Prostate gland (tissue), 2 donors: Measurements from ENCODE around the gene NTM. TPM values are rescaled to one million over a fixed set of nuclear protein-coding genes. Genes with fewer than 3 reads are reported as not detected.

Source experiments
- DNase-seq: peaks from one replicate; pipeline ENCODE4 v3.0.0-alpha.2; 2019; ENCODE audit warnings: low spot score
- H3K27ac ChIP-seq, 2 donors: fragments of 200-600 bp; sonication (generic); 2 replicates each; pipeline ENCODE4 v1.5.1; 2017 to 2019
- H3K27me3 ChIP-seq: fragments of 200-600 bp; sonication (generic); replicated peaks from 2 replicates; pipeline ENCODE4 v1.5.1; 2019; ENCODE audit not compliant: insufficient read depth
- H3K36me3 ChIP-seq, 2 donors: fragments of 200-600 bp; sonication (generic); 1 replicate in 1 of 2; 2 replicates in 1 of 2; pipeline versions ENCODE4 v1.5.1 to v1.8.1; 2017 to 2019
- H3K4me1 ChIP-seq: fragments of 200-600 bp; sonication (generic); replicated peaks from 2 replicates; pipeline ENCODE4 v1.5.1; 2019
- H3K4me3 ChIP-seq, 2 donors: fragments of 200-600 bp; sonication (generic); 2 replicates each; pipeline ENCODE4 v1.5.1; 2017 to 2019
- H3K9me3 ChIP-seq: fragments of 200-600 bp; sonication (generic); 2 replicates; pipeline ENCODE4 v1.5.1; 2017
- CTCF ChIP-seq, 4 experiments: fragments of 200-600 bp in 2 of 4; fragments of 450-650 bp in 2 of 4; sonication (generic) in 2 of 4; IDR thresholded peaks; 1 replicate in 3 of 4; 2 replicates in 1 of 4; pipeline ENCODE4 v1.5.1; 2016 to 2019; ENCODE audit warnings: antibody characterized with exemption in 4 of 4, mild to moderate bottlenecking in 2 of 4, moderate library complexity in 2 of 4
- POLR2A ChIP-seq: fragments of 450-650 bp; IDR thresholded peaks from one replicate; pipeline ENCODE4 v1.6.1; 2016; ENCODE audit warnings: antibody characterized with exemption, mild to moderate bottlenecking
- POLR2AphosphoS5 ChIP-seq: sonication (generic); formaldehyde crosslinking; IDR thresholded peaks from one replicate; pipeline ENCODE4 v1.6.1; 2017; ENCODE audit warnings: antibody characterized with exemption
- WGBS: methylation state at CpG from one replicate; pipeline ENCODE4 v1.1.5; 2018; 5-methylcytosine and 5-hydroxymethylcytosine counted together
- intact Hi-C: fragments of 100-400 bp; cut with DNase I; formaldehyde crosslinking; loops from one replicate; pipeline ENCODE4 v1.14.2; 2022
- total RNA-seq, 2 donors: library from RNA; depleted of rRNA; stranded (reverse); fragments of >200 nt; gene quantifications; one replicate each; pipeline ENCODE4 v1.1.0, GENCODE V29; 2016

Gene NTM
- total RNA-seq, 2 donors from 2014 or later = 7.4 TPM; not detected in 1

GRCh38 chr11:131756479-131757110 is 386.2 kb downstream of the NTM start:
- intact Hi-C loops = no loop called here

GRCh38 chr11:131758726-131759125 is 388.3 kb downstream of the NTM start:
- DNase-seq = no peak
- no peaks in the 10 kb centered on the region for H3K9me3 ChIP-seq
- TF ChIP-seq POLR2AphosphoS5 = no peak
- TF ChIP-seq POLR2A = no peak
- no peak for TF ChIP-seq CTCF (IDR thresholded peaks at IDR 0.05)
- H3K4me3 ChIP-seq = no peak overlapping the region
- intact Hi-C loops = no loop called here
- no peak overlapping the region for H3K27ac ChIP-seq
- 93% methylated on average over 7 of the region's 7 CpGs for WGBS
- no peaks in the 10 kb centered on the region for H3K27me3 ChIP-seq
- H3K36me3 ChIP-seq = no peaks in the 10 kb centered on the region
- no peaks in the 10 kb centered on the region for H3K4me1 ChIP-seq

More at GRCh38 chr11:131756479-131757110, 386.2 kb downstream of the NTM start:
- DNase-seq = no peak
- Histone ChIP-seq H3K27me3 (no peaks in the 10 kb centered on the region), H3K9me3 (no peaks in the 10 kb centered on the region), H3K4me1 (no peaks in the 10 kb centered on the region), H3K27ac (no peak overlapping the region), H3K4me3 (no peak overlapping the region), H3K36me3 (no peaks in the 10 kb centered on the region)
- WGBS = 44% methylated on average over 6 of the region's 6 CpGs
- TF ChIP-seq CTCF (IDR thresholded peaks at IDR 0.05) (no peak), POLR2A (no peak), POLR2AphosphoS5 (no peak)

- WGBS = 74% methylated on average over 2 of the region's 2 CpGs
These were observed 388.7 kb downstream of the NTM start for GRCh38 chr11:131759140-131759539.

GRCh38 chr11:131760091-131761061 is 390.0 kb downstream of the NTM start:
- no peaks in the 10 kb centered on the region for H3K27me3 ChIP-seq
- no peaks in the 10 kb centered on the region for H3K4me1 ChIP-seq
- no peak for DNase-seq
- intact Hi-C loops = no loop called here
- WGBS = 48% methylated on average over 26 of the region's 26 CpGs
- TF ChIP-seq POLR2A (no peak), POLR2AphosphoS5 (no peak), CTCF (IDR thresholded peaks at IDR 0.05) (no peak)
- H3K4me3 ChIP-seq = no peak overlapping the region
- H3K27ac ChIP-seq = no peak overlapping the region
- no peaks in the 10 kb centered on the region for H3K9me3 ChIP-seq
- H3K36me3 ChIP-seq = no peaks in the 10 kb centered on the region

More at GRCh38 chr11:131759140-131759539, 388.7 kb downstream of the NTM start:
- TF ChIP-seq POLR2AphosphoS5 = no peak
- TF ChIP-seq CTCF (IDR thresholded peaks at IDR 0.05) = no peak
- no peak for TF ChIP-seq POLR2A
- Histone ChIP-seq H3K4me1 (no peaks in the 10 kb centered on the region), H3K9me3 (no peaks in the 10 kb centered on the region), H3K4me3 (no peak overlapping the region), H3K27me3 (no peaks in the 10 kb centered on the region), H3K27ac (no peak overlapping the region), H3K36me3 (no peaks in the 10 kb centered on the region)
- intact Hi-C loops = no loop called here
- DNase-seq = no peak
